GM19099 (cell line): ENCODE data around the gene TMEM179.

Experiments
- POLR2A ChIP-seq: IDR thresholded peaks from 3 replicates; pipeline ENCODE4 v1.6.1; 2011; ENCODE audit warnings: low read depth; ENCODE audit not compliant: insufficient read length; ENCODE audit errors: extremely low read depth

TMEM179 gene

DNA sequence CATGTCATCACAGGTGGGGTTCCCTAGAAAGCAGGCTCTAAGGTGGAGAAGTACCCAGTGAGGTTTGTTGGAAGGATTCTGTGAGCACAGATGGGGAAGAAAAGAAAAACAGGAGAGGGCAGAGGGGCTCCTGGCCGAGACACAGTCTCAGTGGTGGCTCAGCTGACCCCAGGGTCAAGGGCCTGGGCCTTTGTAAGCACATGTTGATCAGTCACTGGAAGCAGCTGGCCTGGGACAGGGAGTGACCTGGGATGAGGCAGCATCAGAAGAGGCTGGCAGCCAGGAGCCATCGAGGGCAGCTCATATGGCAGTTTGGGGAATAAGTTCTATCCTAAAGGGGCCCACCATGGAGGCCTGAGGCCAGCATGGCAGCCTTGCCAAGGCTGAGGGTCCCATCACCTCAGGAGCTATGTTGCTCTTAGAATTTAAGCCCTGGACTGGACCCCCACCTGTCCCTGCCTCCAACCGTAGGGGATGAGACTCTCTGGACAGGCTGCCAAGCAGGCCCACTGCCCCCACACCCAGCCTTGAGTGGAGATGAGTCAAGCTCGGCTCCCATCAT, 6.3 kb upstream of the TMEM179 start:
- no peak for TF ChIP-seq POLR2A

DNA sequence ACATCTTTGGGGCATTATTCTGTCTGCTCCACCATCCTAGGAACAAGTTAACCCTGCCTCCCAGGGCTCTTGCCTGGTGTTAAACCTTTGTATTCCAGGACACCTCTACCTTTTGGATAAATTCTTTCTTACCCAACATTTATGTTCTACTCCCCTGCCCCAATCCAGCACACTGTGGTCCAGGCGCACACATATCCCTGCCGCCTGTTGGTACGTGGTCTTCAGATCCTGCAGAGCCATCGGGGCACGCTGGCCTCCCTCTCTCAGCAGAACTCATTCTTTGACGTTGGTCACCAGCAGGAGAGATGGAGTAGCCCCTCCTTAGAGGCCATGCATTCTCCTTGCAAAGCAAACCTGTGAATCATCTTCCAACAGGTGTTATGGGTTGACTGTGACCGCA, 5.1 kb upstream of the TMEM179 start:
- TF ChIP-seq POLR2A = no peak

DNA sequence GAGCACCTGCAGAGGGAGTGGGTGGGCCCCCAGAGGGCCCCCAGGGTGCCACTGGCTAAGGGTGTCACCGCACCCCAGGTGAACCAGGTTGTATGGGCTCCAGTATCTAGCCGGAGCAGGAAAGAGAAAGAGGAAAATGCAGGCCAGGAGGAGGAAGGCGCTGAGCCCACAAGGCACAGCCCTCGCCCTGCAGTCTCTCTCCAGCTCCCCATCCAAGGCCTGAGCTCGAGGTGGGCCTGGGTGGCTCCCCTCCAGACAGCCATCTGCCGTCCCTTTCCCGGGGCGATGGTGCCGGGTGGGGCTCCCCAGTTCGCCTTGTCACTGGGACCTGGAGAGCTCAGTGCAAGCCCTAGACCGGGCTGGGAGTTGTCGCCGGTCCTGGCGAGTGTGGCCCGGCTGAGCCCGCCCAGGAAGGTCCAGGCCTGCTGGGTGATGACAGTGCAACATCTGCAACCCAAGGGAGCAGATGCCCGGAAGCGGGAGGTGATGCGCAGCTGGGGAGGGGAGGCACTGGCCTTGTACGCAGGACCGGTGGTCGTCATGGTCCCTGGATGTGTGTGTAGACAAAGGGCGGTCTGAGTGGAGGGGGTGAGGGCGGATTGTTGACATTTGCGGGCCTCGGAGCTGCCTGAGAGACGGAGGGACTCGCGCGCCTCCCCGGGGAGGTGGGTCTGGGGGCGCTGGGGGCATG, 716 bp downstream of the TMEM179 start:
- no peak for TF ChIP-seq POLR2A

DNA sequence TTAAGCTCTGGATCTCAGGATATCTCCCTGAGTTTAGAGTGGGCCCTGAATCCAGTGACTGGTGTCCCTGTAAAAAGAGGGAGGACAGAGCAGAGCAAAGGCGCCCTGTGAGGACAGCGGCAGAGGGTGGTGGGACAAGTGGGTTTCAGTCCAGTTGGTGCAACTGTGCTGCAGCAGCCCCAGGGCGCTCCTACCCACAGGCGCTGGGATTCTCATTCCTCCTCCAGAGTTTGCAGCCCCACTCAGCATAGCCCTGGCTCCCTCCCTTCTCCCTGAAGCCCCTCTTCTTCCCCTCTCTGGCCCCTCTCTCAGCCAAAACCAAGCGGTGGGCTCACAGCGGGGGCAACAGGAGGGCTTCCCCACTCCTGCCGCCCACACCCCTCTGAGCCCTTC, 1.6 kb downstream of the TMEM179 start:
- TF ChIP-seq POLR2A = no peak

DNA sequence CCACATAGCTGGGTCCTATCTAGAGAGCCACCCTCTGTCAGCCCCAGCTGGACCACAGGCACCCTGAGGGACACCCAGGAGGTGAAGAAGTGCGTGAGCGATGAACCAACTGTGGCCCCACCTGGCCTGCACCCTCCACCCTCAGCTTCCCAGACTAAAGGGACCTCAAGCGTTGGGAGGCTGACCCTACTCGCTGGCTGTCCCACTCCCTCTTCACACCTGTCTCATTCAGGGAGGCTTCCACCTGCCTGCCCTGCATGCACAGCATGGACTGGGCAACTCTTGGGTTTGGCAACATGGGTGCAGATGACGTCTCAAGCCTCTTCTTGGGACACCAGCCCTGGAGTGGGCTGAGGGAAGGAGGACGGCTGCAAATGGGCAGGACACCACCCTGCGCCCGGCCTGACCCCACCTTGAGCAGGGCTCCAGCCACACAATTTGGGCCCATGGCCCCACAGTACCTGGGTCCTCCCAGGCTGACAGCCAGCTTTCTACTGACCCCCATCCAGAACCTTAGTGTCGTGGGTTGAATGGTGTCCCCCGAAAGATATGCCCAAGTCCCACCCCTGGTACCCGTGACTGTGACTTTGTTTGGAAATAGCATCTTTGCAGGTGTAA, 2.1 kb downstream of the TMEM179 start:
- no peak for TF ChIP-seq POLR2A

DNA sequence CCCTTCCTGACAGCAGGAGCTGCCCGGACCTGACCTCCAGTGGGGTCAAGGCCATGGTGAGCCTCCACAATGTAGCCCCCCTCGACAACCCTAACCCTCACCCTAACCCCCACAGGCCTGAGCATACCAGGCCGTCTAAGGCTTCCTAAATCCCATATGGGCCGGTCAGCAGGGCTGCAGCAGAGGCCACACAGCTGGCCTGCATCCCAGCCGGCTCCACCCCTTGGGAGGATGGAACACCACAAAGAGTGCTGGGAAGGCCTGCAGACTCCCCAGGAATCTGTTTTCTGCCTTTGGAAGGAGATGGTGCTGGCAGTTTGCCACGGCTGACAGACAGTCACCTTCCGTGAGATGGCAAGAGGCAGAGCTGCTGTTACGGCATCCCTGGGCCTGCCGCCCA, 2.8 kb downstream of the TMEM179 start:
- TF ChIP-seq POLR2A = no peak

DNA sequence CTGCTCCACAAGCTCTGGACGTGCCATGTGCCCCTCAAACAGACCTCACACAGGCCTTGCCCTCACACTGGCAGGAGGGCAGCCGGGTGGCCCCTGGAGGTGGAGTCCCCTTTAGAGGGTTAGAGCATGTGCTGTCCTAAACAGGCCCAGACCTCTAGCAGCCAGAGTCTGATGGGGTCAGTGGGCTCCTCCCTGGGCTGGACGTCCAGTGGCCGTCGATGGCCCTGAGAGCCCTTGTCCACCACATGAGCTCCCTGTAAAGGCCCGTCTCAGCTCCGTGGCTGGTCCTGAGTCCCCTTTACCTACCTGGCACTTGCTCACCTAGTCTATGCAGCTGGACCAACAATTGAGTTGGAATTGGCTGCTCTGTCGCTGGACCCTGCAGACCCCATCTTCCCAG, 3.8 kb downstream of the TMEM179 start:
- TF ChIP-seq POLR2A = no peak

DNA sequence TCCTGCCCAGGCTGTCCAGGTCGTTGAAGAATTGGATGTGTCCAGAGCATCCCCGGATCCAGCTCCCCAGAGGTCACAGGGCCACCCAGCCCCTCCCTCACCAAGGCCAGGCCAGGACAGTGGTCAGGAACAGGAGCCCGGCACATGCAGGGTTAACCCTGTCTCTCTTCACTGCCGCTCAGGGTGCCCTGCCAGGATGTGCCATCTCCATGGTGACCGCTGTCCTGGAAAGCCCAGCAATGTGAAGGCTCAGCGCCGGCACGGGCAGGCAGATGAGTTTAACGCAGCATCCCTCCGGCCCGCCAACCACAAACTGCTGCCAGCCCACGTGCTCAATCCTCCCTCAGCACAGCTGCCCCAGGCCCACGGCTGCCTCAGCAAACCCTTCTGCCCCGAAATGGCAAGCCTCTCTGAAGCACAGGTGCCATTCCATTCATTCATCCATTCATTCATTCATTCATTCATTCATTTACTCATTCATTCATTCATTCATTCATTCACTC, 4.4 kb downstream of the TMEM179 start:
- TF ChIP-seq POLR2A = no peak

DNA sequence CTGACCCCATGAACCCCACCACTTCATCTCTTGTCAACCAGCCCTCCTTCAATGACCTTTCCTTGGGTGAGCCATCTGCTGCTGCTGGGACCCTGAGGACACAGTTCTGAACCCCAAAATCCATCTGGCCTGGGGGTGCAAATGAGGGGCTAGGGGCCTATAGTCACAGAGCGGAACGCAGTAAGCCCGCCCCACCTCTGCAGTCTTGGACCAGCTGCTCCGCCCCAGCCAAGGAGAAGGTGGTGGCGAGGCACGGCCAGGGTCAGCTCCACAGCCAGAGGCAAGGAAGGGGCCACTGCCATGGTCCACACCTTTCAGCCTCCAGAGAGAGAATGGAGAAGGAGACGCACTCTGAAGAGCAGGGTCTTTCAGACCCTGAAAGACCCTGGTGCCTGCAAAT, 5.1 kb downstream of the TMEM179 start:
- TF ChIP-seq POLR2A = no peak

DNA sequence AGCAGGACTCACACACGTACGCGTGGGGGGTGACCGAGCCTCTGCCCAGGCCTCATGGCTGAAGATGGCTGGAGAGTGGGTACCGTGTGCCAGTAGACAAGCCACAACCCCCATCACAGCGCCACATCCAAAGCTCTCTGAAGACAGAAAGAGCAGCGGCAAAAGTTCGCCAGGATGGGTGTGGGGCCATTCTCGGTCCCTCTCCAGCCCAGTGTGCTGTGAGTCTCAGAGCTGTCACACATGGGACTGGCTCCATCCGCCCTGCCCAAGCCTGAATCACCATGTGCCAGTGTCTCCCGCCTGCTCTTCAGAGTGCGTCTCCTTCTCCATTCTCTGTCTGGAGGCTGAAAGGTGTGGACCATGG, 5.7 kb downstream of the TMEM179 start:
- TF ChIP-seq POLR2A = no peak

DNA sequence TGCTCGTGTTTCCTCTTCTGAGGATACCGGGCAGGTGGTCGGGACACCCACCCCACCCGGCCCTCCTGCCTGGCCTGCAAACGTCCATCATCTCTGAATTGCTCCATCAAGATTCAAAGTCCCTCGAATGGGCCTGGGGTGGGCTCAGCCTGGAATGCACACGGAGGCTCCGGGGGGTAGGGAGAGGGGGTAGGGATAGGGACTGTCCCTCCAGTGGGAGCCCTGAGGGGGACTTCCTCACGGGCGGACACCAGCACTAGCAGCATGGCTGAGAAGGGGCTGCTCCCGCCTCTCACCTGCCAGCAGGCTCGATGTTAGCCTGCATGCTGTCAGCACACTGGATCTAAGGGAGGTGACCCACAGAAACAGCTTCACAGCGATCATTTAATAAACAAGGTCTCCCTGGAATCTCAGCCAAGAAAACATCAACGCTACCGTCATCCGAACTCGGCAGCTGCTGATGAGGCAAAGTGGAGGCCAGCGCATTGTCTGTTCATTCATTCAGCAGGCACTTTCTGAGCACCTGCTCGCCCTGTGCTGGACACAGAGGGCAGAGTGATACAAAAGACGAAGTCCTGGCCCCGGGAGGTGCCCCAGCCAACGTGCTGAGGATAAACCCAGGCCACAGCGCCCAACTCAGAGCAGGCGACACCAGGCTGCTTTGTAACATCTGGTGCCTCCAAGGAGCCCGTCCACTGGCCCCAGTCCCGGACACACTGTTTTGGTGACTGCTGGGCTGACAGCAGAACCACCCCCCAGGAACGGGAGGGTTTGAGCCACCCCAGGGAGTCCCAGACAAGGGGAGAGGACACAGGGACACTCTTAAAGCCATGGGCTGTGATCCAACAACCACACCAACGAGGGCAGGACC, 6.3 kb downstream of the TMEM179 start:
- no peak for TF ChIP-seq POLR2A

DNA sequence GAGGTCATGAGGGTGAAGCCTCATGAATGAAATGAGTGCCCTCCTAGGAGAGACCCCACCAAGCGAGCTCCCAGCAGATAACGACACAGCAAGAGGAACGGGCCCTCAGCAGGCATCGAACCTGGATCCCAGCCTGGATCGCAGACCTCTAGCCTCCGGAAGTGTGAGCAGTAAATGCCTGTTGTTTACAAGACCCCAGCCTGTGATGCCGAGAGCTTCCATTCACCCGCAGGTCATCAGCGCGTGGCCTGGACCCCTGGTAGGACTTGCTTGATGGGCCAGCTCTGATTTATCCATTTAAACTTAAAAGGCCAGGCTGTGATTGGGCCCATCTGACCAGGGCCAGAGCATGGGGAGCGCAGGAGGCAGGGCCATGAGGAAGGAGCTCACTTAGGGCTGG, 7.0 kb downstream of the TMEM179 start:
- TF ChIP-seq POLR2A = no peak

DNA sequence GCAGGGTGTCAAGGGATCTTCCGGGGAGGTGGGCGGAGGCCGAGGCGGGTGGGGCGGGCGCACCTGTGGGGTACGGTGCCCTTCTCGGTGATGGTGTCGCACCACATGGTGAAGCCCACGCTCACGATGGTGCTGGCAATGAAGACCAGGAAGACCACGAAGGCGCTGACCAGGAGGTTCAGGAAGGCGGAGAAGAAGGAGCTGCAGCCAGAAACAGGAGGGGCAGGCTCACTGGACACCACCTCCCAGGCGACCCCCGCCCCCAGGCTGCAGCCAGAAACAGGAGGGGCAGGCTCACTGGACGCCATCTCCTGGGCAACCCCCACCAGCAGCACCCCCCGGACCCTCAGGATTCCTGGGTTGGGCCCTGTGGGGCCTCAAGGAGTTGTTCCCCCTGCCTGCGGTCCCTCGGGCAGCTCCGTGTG, 7.6 kb downstream of the TMEM179 start:
- no peak for TF ChIP-seq POLR2A

DNA sequence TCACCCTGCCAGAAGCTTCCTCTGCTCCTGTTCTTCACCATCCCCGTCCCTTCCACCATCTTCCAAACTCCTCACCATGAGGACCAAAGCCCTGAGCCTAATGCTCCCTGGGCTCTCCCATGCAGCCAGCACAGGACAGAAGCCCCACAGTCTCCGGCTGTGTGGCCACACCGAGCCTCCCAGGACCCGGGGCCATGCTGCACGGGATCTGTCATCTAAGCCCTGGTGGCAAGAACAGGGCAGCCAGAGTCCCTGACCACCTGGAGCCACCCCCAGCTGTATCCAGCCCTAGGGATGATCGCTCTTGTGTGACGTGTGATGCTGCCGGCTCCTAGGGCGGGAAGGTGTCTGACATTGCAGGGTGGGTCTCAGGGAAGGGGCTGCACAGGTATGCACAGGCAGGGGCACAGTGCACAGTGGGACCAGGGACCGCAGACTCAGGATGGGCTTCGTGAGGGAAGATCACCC, 8.1 kb downstream of the TMEM179 start:
- TF ChIP-seq POLR2A = no peak

DNA sequence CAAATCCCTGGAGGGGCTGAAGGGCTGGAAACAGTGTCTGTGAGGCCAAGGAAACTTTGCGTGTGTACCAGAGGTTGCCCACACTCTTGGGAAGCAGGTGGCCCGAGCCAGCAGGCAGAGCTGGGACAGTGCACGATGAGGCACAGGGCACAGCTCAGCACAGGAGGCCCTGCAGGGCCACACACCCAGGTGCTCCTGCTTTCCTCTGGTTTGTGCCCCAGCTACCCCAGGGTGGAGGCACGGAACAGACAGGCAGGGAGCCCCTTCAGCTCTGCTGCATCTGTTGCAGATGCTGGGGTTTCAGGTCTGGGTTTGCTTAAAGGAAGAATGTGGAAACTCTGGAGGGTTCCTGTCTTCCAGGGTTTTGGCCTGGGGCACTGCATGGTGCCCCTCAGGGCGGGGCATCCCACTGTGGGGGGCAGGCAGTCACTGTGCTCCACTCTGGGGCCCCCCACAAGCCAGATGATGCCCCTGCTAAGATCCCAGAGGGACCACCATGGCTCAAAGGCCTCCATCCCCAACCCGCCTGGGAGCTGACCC, 8.6 kb downstream of the TMEM179 start:
- TF ChIP-seq POLR2A = no peak
